HS-27A (cell line): ENCODE data around the gene MRPL12.

Experiments used
- DNase-seq: peaks from one replicate; pipeline ENCODE4 v3.0.0-alpha.2; 2012; ENCODE audit warnings: low read depth, missing footprints

MRPL12 gene

DNA sequence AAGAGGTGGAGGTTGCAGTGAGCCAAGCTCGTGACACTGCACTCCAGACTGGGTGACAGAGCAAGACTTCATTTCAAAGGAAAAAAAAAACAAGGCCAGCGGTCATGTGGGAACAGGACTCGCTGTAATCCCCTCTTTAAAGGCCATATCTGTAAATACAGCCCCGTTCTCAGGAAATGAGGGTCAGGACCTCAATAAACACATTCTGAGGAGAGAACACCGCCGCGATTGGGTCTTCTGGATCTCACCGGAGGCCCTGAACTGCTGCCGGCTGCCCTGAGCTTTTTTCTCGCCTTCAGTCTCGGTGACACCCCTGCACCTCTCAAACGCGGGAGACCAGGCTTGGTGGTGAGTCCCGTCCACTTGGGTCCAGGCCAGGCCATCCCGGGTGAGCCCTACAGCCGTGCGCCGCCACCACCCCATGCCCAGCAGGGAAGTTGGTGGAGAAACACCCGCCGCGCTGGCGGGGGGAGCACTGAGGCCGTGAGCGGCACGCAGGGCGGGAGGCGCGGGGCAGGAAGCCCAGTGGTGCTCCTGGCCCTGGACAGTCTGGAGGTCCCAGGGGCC is 37.3 kb downstream of the MRPL12 start:
- DNase-seq, result no peak

DNA sequence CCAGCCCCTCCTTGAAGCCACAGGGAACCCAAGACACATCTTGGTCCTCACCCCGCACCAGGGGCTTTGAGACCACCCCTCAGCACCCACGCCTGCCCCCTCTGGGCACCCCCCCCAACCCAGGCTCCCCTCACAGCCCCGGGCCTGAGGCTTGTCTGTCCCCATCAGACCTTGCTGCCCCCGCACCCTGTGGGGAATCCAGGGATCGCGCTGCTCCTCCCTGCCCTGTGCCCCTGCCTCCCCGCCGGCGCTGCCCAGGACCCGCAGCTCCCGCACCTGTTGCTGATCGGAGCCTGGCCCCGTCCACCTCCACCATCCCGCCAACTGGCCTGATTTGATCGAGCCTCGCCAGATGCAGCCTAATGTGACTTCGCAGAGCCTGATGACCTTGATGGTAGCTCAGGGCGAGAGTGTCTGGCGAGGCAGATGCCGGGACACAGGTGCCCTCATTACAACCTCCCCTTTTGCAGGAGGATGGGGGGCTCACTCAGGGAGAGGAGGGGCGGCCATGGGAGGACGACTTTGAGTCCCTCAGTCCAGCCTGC is 38.0 kb downstream of the MRPL12 start:
- no peak for DNase-seq

DNA sequence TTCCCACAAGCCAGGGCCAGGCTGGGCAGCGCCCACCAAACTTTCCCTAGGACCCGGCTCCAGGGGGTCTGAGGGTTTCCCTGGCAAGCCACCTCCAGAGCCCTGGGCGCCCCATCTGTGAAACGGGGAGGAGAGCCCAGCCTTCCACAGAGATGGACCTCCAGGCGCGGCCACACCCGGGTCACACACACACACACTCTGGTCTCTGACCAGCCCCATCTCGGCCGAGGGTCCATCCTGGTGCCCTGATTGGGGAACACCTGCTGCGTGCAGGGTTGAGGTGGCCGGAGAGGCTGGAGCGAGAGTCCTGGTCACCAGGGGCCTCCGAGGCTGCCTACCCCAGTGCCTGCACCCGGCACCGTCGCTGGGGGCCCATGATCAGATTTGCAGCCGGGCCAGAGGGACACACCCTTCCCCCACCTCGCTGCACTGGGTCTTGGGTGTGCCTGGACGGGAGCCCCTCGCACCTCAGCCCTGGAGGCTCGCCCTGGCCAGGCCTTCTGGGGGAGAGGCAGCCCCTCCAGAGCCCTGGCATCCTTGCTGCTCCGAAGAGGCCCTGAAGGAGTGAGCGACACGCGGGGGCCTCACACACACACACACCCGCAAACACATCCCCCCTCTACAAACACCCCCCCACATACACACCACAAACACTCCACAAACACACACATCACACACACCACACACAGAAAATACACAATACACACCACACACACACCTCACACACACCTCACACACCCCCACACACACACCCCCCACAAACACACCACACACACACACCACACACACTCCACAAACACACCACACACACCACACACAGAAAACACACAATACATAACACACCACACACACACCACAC is 38.7 kb downstream of the MRPL12 start:
- no peak for DNase-seq
